ENCODE data around the gene STAB2.

The STAB2 gene

GRCh38 chr12:103588680-103589079 is 1.6 kb downstream of the STAB2 start:
- no peak for DNase-seq (ENCODE audit: low read depth)

GRCh38 chr12:103589517-103589916 is 2.4 kb downstream of the STAB2 start:
- no peak for DNase-seq (ENCODE audit: low read depth)

- DNase-seq (ENCODE audit: low read depth): no peak
These were observed 3.2 kb downstream of the STAB2 start for GRCh38 chr12:103590271-103590670.

- DNase-seq (ENCODE audit: low read depth): no peak
These were observed 9.9 kb downstream of the STAB2 start for GRCh38 chr12:103596981-103597380.

- DNase-seq (ENCODE audit: low read depth): no peak
These were observed 12.2 kb downstream of the STAB2 start for GRCh38 chr12:103599274-103599673.

- DNase-seq (ENCODE audit: low read depth): no peak
These were observed 14.1 kb downstream of the STAB2 start for GRCh38 chr12:103600967-103601728.

GRCh38 chr12:103620395-103620794 is 33.3 kb downstream of the STAB2 start:
- no peak for DNase-seq (ENCODE audit: low read depth)

GRCh38 chr12:103623716-103624115 is 36.6 kb downstream of the STAB2 start:
- no peak for DNase-seq (ENCODE audit: low read depth)

GRCh38 chr12:103626498-103626897 is 39.4 kb downstream of the STAB2 start:
- no peak for DNase-seq (ENCODE audit: low read depth)

- DNase-seq (ENCODE audit: low read depth): no peak
These were observed 40.2 kb downstream of the STAB2 start for GRCh38 chr12:103627189-103627855.

GRCh38 chr12:103632554-103633216 is 45.6 kb downstream of the STAB2 start:
- no peak for DNase-seq (ENCODE audit: low read depth)

- DNase-seq (ENCODE audit: low read depth): no peak
These were observed 47.7 kb downstream of the STAB2 start for GRCh38 chr12:103634732-103635131.

- no peak for DNase-seq (ENCODE audit: low read depth)
These were observed 48.3 kb downstream of the STAB2 start for GRCh38 chr12:103635419-103635818.

GRCh38 chr12:103637021-103637420 is 49.9 kb downstream of the STAB2 start:
- DNase-seq (ENCODE audit: low read depth): no peak

GRCh38 chr12:103637429-103637828 is 50.4 kb downstream of the STAB2 start:
- no peak for DNase-seq (ENCODE audit: low read depth)

GRCh38 chr12:103639983-103640382 is 52.9 kb downstream of the STAB2 start:
- no peak for DNase-seq (ENCODE audit: low read depth)

GRCh38 chr12:103640410-103640809 is 53.3 kb downstream of the STAB2 start:
- DNase-seq (ENCODE audit: low read depth): no peak

GRCh38 chr12:103640831-103641230 is 53.8 kb downstream of the STAB2 start:
- DNase-seq (ENCODE audit: low read depth): no peak

- DNase-seq (ENCODE audit: low read depth): no peak
These were observed 55.3 kb downstream of the STAB2 start for GRCh38 chr12:103642240-103642864.

GRCh38 chr12:103645202-103645601 is 58.1 kb downstream of the STAB2 start:
- no peak for DNase-seq (ENCODE audit: low read depth)

GRCh38 chr12:103647267-103647666 is 60.2 kb downstream of the STAB2 start:
- no peak for DNase-seq (ENCODE audit: low read depth)

- DNase-seq (ENCODE audit: low read depth): no peak
These were observed 65.7 kb downstream of the STAB2 start for GRCh38 chr12:103652808-103653207.
